Mucosa of descending colon (tissue), 3 donors: ENCODE results near the gene STUM. TPM values are rescaled to one million over a fixed set of nuclear protein-coding genes. Genes with fewer than 3 reads are reported as not detected.

Experiments
- ATAC-seq: fragments of 200-7000 bp; cut with Tn5 transposase; one replicate; pipeline ENCODE4 v1.9.1; 2020; ENCODE audit warnings: mild to moderate bottlenecking, moderate library complexity
- DNase-seq, 3 donors: peaks; one replicate each; pipeline ENCODE4 v3.0.0-alpha.2; 2020
- H3K36me3 ChIP-seq: fragments of 200-600 bp; one replicate; pipeline ENCODE4 v1.8.0; 2021; ENCODE audit warnings: low read depth, mild to moderate bottlenecking
- H3K4me1 ChIP-seq: fragments of 200-600 bp; one replicate; pipeline ENCODE4 v1.8.0; 2021; ENCODE audit warnings: low read depth, mild to moderate bottlenecking
- H3K4me3 ChIP-seq: fragments of 200-600 bp; one replicate; pipeline ENCODE4 v1.8.0; 2021; ENCODE audit warnings: mild to moderate bottlenecking
- H3K9me3 ChIP-seq: fragments of 200-600 bp; one replicate; pipeline ENCODE4 v1.8.0; 2021; ENCODE audit warnings: mild to moderate bottlenecking
- intact Hi-C, 2 donors: fragments of 100-400 bp; cut with DNase I in 1 of 2; cut with micrococcal nuclease in 1 of 2; formaldehyde crosslinking; loops; one replicate each; pipeline versions ENCODE4 v1.11.0 to v1.11.1; 2022; cut with DNase I, micrococcal nuclease
- total RNA-seq, 3 donors: library from RNA; stranded (reverse); fragmentation: NEBNext Ultra II Directional in 2 of 3; extraction: Animal tissue kit (Norgen Biotek cat#: 25700) in 2 of 3; gene quantifications; one replicate each; pipeline versions ENCODE4 v1.2.1 to v1.2.4, GENCODE V29; 2021 to 2023
- TF ChIP-seq, protein P1 (sequence below): fragments of 200-600 bp; IDR thresholded peaks from one replicate; pipeline ENCODE4 v1.8.0; 2022; ENCODE audit warnings: antibody characterized with exemption, mild to moderate bottlenecking
- donor health status: DM: no; HTN: no; CAD: no; lungs with moderate emphysema.
- donor health status: DM: no; HTN: no; CAD: no.
- donor health status: DM: no; HTN: yes; CAD: no.

The STUM gene
- total RNA-seq, 3 donors from 2014 or later = 1.2 to 18.4 (median 4.9) TPM

DNA sequence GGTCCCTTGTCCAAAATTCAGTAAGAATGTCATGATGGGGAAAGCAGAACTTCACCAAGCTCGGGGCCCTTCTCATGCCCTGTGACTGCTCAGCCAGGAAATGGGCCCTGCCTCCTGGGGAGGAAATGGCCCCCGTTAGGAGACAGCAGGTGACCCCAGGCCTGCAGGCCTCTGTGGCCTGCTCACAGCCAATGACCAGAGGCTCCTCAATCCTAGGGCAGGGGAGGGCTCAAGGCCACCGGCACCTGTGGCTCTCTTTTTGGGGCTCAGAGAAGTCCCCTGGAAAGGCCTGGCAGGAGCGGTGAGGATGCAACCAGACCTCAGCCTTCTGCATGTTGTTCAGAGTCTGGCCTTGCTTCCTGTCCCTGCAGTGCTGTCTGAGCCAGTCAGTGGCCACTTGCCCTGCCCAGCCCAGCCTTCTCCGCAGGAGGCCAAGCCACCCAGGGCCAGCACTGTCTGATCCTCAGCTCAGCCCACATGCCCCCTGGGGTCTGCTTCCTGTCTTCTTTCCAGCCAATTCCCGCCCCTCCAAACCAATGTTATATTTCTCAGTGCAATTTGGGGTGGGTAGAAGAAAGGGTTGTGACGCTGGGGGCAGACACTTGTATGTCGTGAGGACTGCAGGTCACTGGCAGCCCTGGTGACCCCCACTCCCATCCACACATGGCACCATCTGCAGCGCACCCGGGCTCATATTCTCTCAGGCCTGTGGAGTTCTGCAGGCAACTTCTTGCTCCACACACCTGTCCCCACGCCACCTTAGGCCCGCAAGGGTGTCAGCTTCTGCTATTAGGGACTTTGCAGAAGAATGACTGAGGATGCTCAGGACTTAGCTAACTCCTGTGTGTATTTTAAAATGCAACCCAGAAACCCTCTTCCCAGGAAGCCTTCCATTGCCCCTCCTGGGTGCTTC is 106.9 kb downstream of the STUM start:
- Histone ChIP-seq H3K4me1 (peaks cover 33% of the 10 kb centered on the region), H3K36me3 (no peaks in the 10 kb centered on the region), H3K9me3 (no peaks in the 10 kb centered on the region), H3K4me3 (no peak overlapping the region)
- ATAC-seq = peak; percentile 20
- peak in 2 of 3 donors; percentile 42 to 66 for DNase-seq
- intact Hi-C loops = loop anchor here in 1 of 2 donors (10.0 kb wide), 1 partner anchor 79 kb away; the partner anchor contains the start of gene ITPKB
- TF ChIP-seq, protein P1, sequence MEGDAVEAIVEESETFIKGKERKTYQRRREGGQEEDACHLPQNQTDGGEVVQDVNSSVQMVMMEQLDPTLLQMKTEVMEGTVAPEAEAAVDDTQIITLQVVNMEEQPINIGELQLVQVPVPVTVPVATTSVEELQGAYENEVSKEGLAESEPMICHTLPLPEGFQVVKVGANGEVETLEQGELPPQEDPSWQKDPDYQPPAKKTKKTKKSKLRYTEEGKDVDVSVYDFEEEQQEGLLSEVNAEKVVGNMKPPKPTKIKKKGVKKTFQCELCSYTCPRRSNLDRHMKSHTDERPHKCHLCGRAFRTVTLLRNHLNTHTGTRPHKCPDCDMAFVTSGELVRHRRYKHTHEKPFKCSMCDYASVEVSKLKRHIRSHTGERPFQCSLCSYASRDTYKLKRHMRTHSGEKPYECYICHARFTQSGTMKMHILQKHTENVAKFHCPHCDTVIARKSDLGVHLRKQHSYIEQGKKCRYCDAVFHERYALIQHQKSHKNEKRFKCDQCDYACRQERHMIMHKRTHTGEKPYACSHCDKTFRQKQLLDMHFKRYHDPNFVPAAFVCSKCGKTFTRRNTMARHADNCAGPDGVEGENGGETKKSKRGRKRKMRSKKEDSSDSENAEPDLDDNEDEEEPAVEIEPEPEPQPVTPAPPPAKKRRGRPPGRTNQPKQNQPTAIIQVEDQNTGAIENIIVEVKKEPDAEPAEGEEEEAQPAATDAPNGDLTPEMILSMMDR = no peak

DNA sequence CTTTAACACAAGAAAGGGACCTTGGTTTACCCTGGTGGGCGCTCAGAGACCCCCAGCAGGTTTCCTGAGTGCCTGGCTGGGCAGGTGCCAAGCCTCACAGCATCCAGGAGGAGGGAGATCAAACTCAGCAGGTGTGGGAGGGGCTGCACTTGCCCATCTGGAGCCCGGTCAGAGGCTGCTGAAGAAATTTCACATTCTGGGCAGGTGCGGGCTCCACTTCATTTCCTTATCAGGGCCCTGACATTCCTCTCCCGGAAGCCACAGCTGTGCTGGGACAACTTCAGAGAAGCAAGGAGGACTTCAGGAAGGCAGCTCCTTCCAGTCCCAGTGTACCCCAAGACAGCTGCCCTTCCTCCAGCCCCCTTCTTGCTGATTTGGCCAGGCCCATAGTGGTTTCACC is 107.6 kb downstream of the STUM start:
- Histone ChIP-seq H3K9me3 (no peaks in the 10 kb centered on the region), H3K36me3 (no peaks in the 10 kb centered on the region), H3K4me1 (peaks cover 38% of the 10 kb centered on the region), H3K4me3 (no peak overlapping the region)
- intact Hi-C loops = loop anchor here in 1 of 2 donors (10.0 kb wide), 1 partner anchor 79 kb away; the partner anchor contains the start of gene ITPKB
- peak; percentile 49 to 71 (median 55) for DNase-seq
- TF ChIP-seq, protein P1 = no peak
- ATAC-seq = peak; percentile 67

DNA sequence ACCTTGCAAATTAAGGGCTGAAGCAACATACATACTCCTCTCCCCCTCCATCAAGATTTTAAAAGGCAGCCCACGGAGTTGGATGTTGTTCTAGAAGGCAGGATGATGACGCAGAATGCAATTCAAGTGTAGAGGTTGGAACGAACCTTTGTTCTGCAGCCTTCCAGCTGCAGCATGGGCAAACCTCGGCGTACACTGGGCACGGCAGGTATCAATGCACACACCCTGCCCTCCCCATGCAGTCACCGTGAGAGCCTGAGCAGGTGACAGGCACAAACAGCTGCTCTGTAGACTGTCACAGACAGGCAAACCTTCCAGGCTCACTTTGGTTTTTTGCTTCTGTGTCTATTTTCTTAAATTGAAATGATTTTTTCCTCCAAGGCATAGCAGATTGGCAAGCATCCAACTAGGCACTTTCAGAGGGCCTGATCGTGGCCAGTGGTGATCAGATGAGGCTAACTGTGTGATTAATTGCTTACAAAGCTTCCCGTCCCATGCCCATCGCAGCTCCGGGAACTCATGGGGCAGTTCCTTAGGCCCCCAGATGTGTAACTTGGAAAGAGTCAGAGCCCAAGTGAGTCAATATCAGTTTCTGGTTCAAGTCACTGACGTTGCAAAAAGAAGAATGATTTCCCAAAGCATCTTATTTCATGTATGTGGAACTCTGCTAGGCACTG is 108.2 kb downstream of the STUM start:
- TF ChIP-seq, protein P1 = no peak
- H3K4me1 ChIP-seq = peaks cover 39% of the 10 kb centered on the region
- intact Hi-C loops = loop anchor here in 1 of 2 donors (10.0 kb wide), 1 partner anchor 78 kb away; the partner anchor contains the start of gene ITPKB

DNA sequence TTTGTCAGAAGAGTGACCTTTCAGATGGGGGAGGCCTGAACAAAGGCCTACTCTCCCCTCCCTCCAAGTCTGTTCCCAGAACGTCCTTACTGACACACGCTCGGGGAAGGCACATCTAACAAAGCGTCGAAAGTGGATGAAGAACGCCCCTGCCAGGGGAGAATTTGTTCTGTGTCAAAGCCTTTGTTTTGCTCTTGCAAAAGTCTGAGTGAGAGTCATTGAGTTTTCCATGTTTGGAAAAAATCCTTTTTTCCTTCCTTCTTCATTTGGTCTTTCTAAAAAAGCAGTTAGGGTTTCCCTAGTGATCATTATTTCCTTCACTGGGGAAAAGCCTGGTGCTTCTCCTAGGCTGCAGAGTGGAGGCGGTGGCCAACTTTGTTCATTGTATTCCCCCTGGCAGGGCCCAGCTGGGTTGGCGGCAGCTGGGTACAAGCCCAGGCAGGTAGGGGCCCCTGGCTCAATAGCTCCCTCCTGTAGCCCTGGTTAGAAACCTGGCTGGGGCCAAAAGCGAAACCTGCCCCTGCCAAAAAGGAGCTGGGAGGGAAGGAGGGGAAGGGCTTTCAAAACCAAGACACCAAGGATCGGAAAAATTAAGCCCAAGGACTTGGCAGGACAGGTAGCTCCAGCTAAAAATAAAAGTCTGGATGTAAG is 109.5 kb downstream of the STUM start:
- H3K9me3 ChIP-seq = no peaks in the 10 kb centered on the region
- intact Hi-C loops = loop anchor here in 1 of 2 donors (10.0 kb wide), 1 partner anchor 77 kb away; the partner anchor contains the start of gene ITPKB
- TF ChIP-seq, protein P1 = no peak
- ATAC-seq (no peak), DNase-seq (peak in 2 of 3 donors; percentile 20 to 45)
- no peaks in the 10 kb centered on the region for H3K36me3 ChIP-seq
- no peak overlapping the region for H3K4me3 ChIP-seq
- H3K4me1 ChIP-seq = peaks cover 50% of the 10 kb centered on the region

More for the DNA sequence above, 108.2 kb downstream of the STUM start:
- H3K36me3 ChIP-seq = no peaks in the 10 kb centered on the region
- H3K9me3 ChIP-seq = no peaks in the 10 kb centered on the region
- H3K4me3 ChIP-seq = no peak overlapping the region
- ATAC-seq = peak; percentile 82
- DNase-seq = peak; percentile 58 to 66 (median 64)

DNA sequence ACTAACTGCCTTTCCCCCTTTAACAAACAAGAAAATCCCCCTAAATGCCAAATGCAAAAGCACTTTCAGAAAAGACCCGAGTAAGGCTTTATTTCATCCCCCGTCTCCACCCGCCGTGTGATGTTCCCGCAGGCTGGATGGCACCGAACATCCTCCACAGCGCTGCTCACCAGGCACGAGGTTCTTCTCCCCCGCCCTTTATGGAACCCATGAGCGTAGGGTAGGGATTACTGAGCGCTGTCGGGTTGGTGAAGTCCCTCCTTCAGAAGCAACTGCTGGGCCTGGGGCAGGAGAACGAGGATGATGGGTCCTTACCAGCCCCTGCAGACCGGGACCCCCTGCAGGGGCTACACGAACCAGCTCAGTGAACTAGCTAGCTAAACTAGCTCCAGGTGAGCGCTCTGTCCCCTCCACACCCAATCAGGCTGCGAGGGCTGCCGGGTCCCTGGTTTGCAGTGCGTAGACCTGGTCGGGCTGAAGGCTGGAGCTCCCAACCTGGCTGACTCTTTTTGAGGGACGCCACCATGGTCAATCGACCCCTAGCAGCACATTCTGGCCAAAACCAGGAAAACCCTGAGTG is 110.1 kb downstream of the STUM start:
- ATAC-seq (no peak), DNase-seq (peak in 2 of 3 donors; percentile 19 to 45)
- Histone ChIP-seq H3K4me1 (peaks cover 56% of the 10 kb centered on the region), H3K9me3 (no peaks in the 10 kb centered on the region), H3K36me3 (no peaks in the 10 kb centered on the region), H3K4me3 (no peak overlapping the region)
- intact Hi-C loops = loop anchor here in 1 of 2 donors (10.0 kb wide), 1 partner anchor 76 kb away; the partner anchor contains the start of gene ITPKB
- TF ChIP-seq, protein P1 = no peak
